Measurements from ENCODE around the gene LAPTM5.

Gene LAPTM5

GRCh38 chr1:30728832-30729638, 28.5 kb downstream of the LAPTM5 start:
- no peak for DNase-seq (ENCODE audit: low read depth, low spot score)

- DNase-seq (ENCODE audit: low read depth, low spot score), result no peak
These were observed 29.2 kb downstream of the LAPTM5 start for GRCh38 chr1:30728340-30728739.

GRCh38 chr1:30727824-30728223, 29.8 kb downstream of the LAPTM5 start:
- DNase-seq (ENCODE audit: low read depth, low spot score), result no peak

- DNase-seq (ENCODE audit: low read depth, low spot score), result no peak
These were observed 30.5 kb downstream of the LAPTM5 start for GRCh38 chr1:30726773-30727684.

GRCh38 chr1:30726236-30726635, 31.3 kb downstream of the LAPTM5 start:
- no peak for DNase-seq (ENCODE audit: low read depth, low spot score)

GRCh38 chr1:30725450-30726095, 32.0 kb downstream of the LAPTM5 start:
- DNase-seq (ENCODE audit: low read depth, low spot score), result no peak

- DNase-seq (ENCODE audit: low read depth, low spot score), result no peak
These were observed 32.7 kb downstream of the LAPTM5 start for GRCh38 chr1:30724655-30725421.

- no peak for DNase-seq (ENCODE audit: low read depth, low spot score)
These were observed 33.4 kb downstream of the LAPTM5 start for GRCh38 chr1:30724175-30724574.

GRCh38 chr1:30723331-30723755, 34.2 kb downstream of the LAPTM5 start, which contains the start of gene MATN1:
TSS of gene MATN1 (minus strand) at chr1:30723585. CDS start at chr1:30723551, 34 bp downstream.
- DNase-seq (ENCODE audit: low read depth, low spot score), result no peak

GRCh38 chr1:30721812-30722537, 35.6 kb downstream of the LAPTM5 start:
- no peak for DNase-seq (ENCODE audit: low read depth, low spot score)

- DNase-seq (ENCODE audit: low read depth, low spot score), result no peak
These were observed 36.2 kb downstream of the LAPTM5 start for GRCh38 chr1:30721341-30721793.

GRCh38 chr1:30720271-30721223, 37.0 kb downstream of the LAPTM5 start:
- no peak for DNase-seq (ENCODE audit: low read depth, low spot score)

- DNase-seq (ENCODE audit: low read depth, low spot score), result no peak
These were observed 37.9 kb downstream of the LAPTM5 start for GRCh38 chr1:30719406-30720270.

- DNase-seq (ENCODE audit: low read depth, low spot score), result peak; percentile 76
These were observed 38.8 kb downstream of the LAPTM5 start for GRCh38 chr1:30718636-30719405.

GRCh38 chr1:30718091-30718635, 39.4 kb downstream of the LAPTM5 start:
- peak; percentile 98 for DNase-seq (ENCODE audit: low read depth, low spot score)

GRCh38 chr1:30716646-30717045, 40.9 kb downstream of the LAPTM5 start:
- DNase-seq (ENCODE audit: low read depth, low spot score), result no peak

GRCh38 chr1:30715886-30716285, 41.7 kb downstream of the LAPTM5 start:
- no peak for DNase-seq (ENCODE audit: low read depth, low spot score)
